GM12878 (cell line): Measurements from ENCODE around the gene TESPA1. TPM values are rescaled to one million over a fixed set of nuclear protein-coding genes. Genes with fewer than 3 reads are reported as not detected.
A peak's percentile ranks its signal among the peaks of the same experiment; 100 is the strongest.

Experiments
- ASH2L ChIP-seq: fragments of 300-600, 200-600 bp; sonication (generic); IDR thresholded peaks from 2 replicates; pipeline ENCODE4 v1.6.1; 2017; ENCODE audit warnings: low read depth, mild to moderate bottlenecking, borderline replicate concordance
- ATF2 ChIP-seq: IDR thresholded peaks from 2 replicates; pipeline ENCODE4 v1.6.1; 2012; ENCODE audit warnings: low read length, inconsistent platforms
- ATF7 ChIP-seq: fragments of 450-650 bp; IDR thresholded peaks from 2 replicates; pipeline ENCODE4 v1.6.1; 2016; ENCODE audit warnings: low read depth, mild to moderate bottlenecking
- BRCA1 ChIP-seq: IDR thresholded peaks from 2 replicates; pipeline ENCODE4 v1.6.1; 2011; ENCODE audit warnings: low read depth, low read length, improper control_type of control experiment
- CEBPB ChIP-seq, 2 experiments: fragments of 150-350 bp in 1 of 2; IDR thresholded peaks; 2 replicates each; pipeline ENCODE4 v1.6.1; 2012 to 2014; ENCODE audit warnings: low read depth in 2 of 2, low read length in 2 of 2, borderline replicate concordance in 1 of 2, inconsistent platforms in 1 of 2
- CEBPZ ChIP-seq: fragments of 150-350 bp; IDR thresholded peaks from 2 replicates; pipeline ENCODE4 v1.6.1; 2016; ENCODE audit warnings: low read depth, low read length
- CHD2 ChIP-seq: IDR thresholded peaks from 2 replicates; pipeline ENCODE4 v1.6.1; 2011; ENCODE audit warnings: low read depth, low read length, improper control_type of control experiment, borderline replicate concordance
- CREB1 ChIP-seq: IDR thresholded peaks from 2 replicates; pipeline ENCODE4 v1.6.1; 2012; ENCODE audit warnings: low read depth, mild to moderate bottlenecking, inconsistent platforms
- FOXK2 ChIP-seq: fragments of 450-650 bp; IDR thresholded peaks from 2 replicates; pipeline ENCODE4 v1.6.1; 2017; ENCODE audit warnings: mild to moderate bottlenecking, moderate library complexity
- GABPA ChIP-seq: IDR thresholded peaks from 2 replicates; pipeline ENCODE4 v1.6.1; 2014; ENCODE audit warnings: antibody characterized with exemption, low read depth, mild to moderate bottlenecking, inconsistent platforms
- IKZF2 ChIP-seq, 2 experiments: fragments of 450-650 bp; IDR thresholded peaks; 2 replicates each; pipeline ENCODE4 v1.6.1; 2017; ENCODE audit warnings: mild to moderate bottlenecking in 2 of 2, moderate library complexity in 2 of 2
- KDM1A ChIP-seq: fragments of 200-600 bp; sonication (generic); IDR thresholded peaks from 2 replicates; pipeline ENCODE4 v1.6.1; 2016; ENCODE audit warnings: borderline replicate concordance
- MXI1 ChIP-seq: fragments of 150-350 bp; IDR thresholded peaks from 2 replicates; pipeline ENCODE4 v1.6.1; 2011; ENCODE audit warnings: low read depth, mild to moderate bottlenecking, inconsistent platforms, low read length, improper control_type of control experiment
- NFXL1 ChIP-seq: fragments of 450-650 bp; IDR thresholded peaks from 2 replicates; pipeline ENCODE4 v1.6.1; 2017; ENCODE audit warnings: antibody characterized with exemption, mild to moderate bottlenecking, borderline replicate concordance
- PAX5 ChIP-seq: IDR thresholded peaks from 2 replicates; pipeline ENCODE4 v1.6.1; 2011; ENCODE audit warnings: low read depth, low read length, borderline replicate concordance
- PAX8 ChIP-seq: fragments of 450-650 bp; IDR thresholded peaks from 2 replicates; pipeline ENCODE4 v1.6.1; 2017; ENCODE audit warnings: mild to moderate bottlenecking, moderate library complexity
- POLR2AphosphoS5 ChIP-seq: IDR thresholded peaks from 2 replicates; pipeline ENCODE4 v1.6.1; 2011; ENCODE audit warnings: mild to moderate bottlenecking, low read length, inconsistent platforms
- POU2F2 ChIP-seq: IDR thresholded peaks from 3 replicates; pipeline ENCODE4 v1.6.1; 2011; ENCODE audit warnings: low read depth, mild to moderate bottlenecking, low read length, borderline replicate concordance
- RELA ChIP-seq: fragments of 450-650 bp; IDR thresholded peaks from 2 replicates; pipeline ENCODE4 v1.8.0; 2014; ENCODE audit warnings: borderline replicate concordance; ENCODE audit not compliant: partially characterized antibody
- SMARCA5 ChIP-seq: fragments of 450-650 bp; IDR thresholded peaks from 2 replicates; pipeline ENCODE4 v1.6.1; 2017; ENCODE audit warnings: mild to moderate bottlenecking
- SMC3 ChIP-seq: IDR thresholded peaks from 2 replicates; pipeline ENCODE4 v1.6.1; 2011; ENCODE audit warnings: low read length, improper control_type of control experiment, borderline replicate concordance
- STAT3 ChIP-seq: IDR thresholded peaks from 2 replicates; pipeline ENCODE4 v1.6.1; 2011; ENCODE audit warnings: low read depth, low read length, improper control_type of control experiment
- SUPT20H ChIP-seq: IDR thresholded peaks from 2 replicates; pipeline ENCODE4 v1.6.1; 2011; ENCODE audit warnings: low read depth, mild to moderate bottlenecking, low read length, moderate library complexity, borderline replicate concordance; ENCODE audit not compliant: control insufficient read depth
- TCF7 ChIP-seq: IDR thresholded peaks from 2 replicates; pipeline ENCODE4 v1.6.1; 2014; ENCODE audit warnings: antibody characterized with exemption, borderline replicate concordance
- USF2 ChIP-seq: IDR thresholded peaks from 2 replicates; pipeline ENCODE4 v1.6.1; 2011; ENCODE audit warnings: low read depth, low read length, improper control_type of control experiment, borderline replicate concordance
- ZZZ3 ChIP-seq: IDR thresholded peaks from 2 replicates; pipeline ENCODE4 v1.6.1; 2011; ENCODE audit warnings: low read depth; ENCODE audit not compliant: control insufficient read depth, insufficient read length
- polyA plus RNA-seq, 11 experiments: library from polyadenylated mRNA; depleted of rRNA in 4 of 11; unstranded in 6 of 11; stranded (reverse) in 5 of 11; fragments of >200 nt; fragmentation: Nextera tagmentation in 4 of 11; fragmentation: Illumina TruSeq in 1 of 11; extraction: Ambion mirVana in 4 of 11; extraction: Trizol in 1 of 11; gene quantifications; 1 replicate in 1 of 11; 2 replicates in 10 of 11; pipeline versions ENCODE4 v1.2.1 to v1.2.3, GENCODE V29; 2011 to 2016; ENCODE audit warnings: inconsistent platforms in 2 of 11, missing spikeins in 2 of 11, low read depth in 1 of 11
- total RNA-seq, 4 experiments: library from RNA; depleted of rRNA in 3 of 4; stranded (reverse); fragments of >200 nt in 3 of 4; fragmentation: Illumina TruSeq in 1 of 4; extraction: Trizol in 1 of 4; gene quantifications; 2 replicates each; pipeline versions ENCODE4 v1.2.1 to v1.2.3, GENCODE V29; 2013 to 2021

TESPA1 gene
- total and polyA plus RNA-seq, 10 of the 15 experiments (the other 5 are each of a cell fraction or from before 2014, with no cell fraction given) = 13.8 to 56.2 (median 23.9) TPM

- TF ChIP-seq BRCA1 (no peak), SUPT20H (no peak), ATF7 (peak; percentile 33; the same call in 1 of the 2 replicates), CEBPZ (no peak), USF2 (no peak), RELA (peak; percentile 29), PAX8 (no peak), SMARCA5 (no peak), CHD2 (no peak), FOXK2 (no peak), ASH2L (no peak), IKZF2 (IDR thresholded peaks at IDR 0.05) (peak; percentile 40 to 67; a peak in 2 of 4 replicates), KDM1A (no peak), PAX5 (no peak), CREB1 (no peak), ATF2 (peak; percentile 33; the same call in 1 of the 2 replicates), POU2F2 (peak; percentile 38; the same call in 1 of the 3 replicates), SMC3 (no peak), GABPA (no peak), STAT3 (no peak), ZZZ3 (no peak), TCF7 (no peak), MXI1 (no peak), POLR2AphosphoS5 (no peak), CEBPB (IDR thresholded peaks at IDR 0.05; ENCODE audit: borderline replicate concordance in 1 of 2, low read depth in 2 of 2, low read length in 2 of 2) (no peak), NFXL1 (no peak)
Observed at GRCh38 chr12:54959291-54960018, 25.1 kb downstream of the TESPA1 start (continued).
